ENCODE measurements around the gene INCA1. TPM values are rescaled to one million over a fixed set of nuclear protein-coding genes. Genes with fewer than 3 reads are reported as not detected.

Gene INCA1
- total and polyA plus RNA-seq, 2 of the 13 experiments (the other 11 are each of a cell fraction or from before 2014, with no cell fraction given) = 0.93 to 2.6 TPM

GRCh38 chr17:4987767-4988567 lies 9.4 kb downstream of the INCA1 start (continued):
- no peak for TF ChIP-seq ZBTB49 (CRISPR knock-in tag; IDR thresholded peaks at IDR 0.05; ENCODE audit: borderline replicate concordance)
- TF ChIP-seq HNF1B (CRISPR knock-in tag; IDR thresholded peaks at IDR 0.05) = 0 out of 2 replicates have a peak, but pooled peaks have one; percentile 28
- TF ChIP-seq ZNF691 (CRISPR knock-in tag; IDR thresholded peaks at IDR 0.05; ENCODE audit: borderline replicate concordance, low read depth) = no peak
- TF ChIP-seq ZNF672 (CRISPR knock-in tag; IDR thresholded peaks at IDR 0.05) = no peak
- no peak for TF ChIP-seq ZNF567 (CRISPR knock-in tag; IDR thresholded peaks at IDR 0.05; ENCODE audit: borderline replicate concordance)
- TF ChIP-seq GABPB1 (CRISPR knock-in tag; IDR thresholded peaks at IDR 0.05) = no peak
- no peak for TF ChIP-seq ZKSCAN5 (CRISPR knock-in tag; IDR thresholded peaks at IDR 0.05)
- no peak for TF ChIP-seq ZFX (CRISPR knock-in tag; IDR thresholded peaks at IDR 0.05; ENCODE audit: low read depth)
- 0 out of 2 replicates have a peak, but pooled peaks have one; percentile 6 for TF ChIP-seq MYNN (CRISPR knock-in tag; IDR thresholded peaks at IDR 0.05; ENCODE audit: low read depth)
- TF ChIP-seq ZNF615 (CRISPR knock-in tag; IDR thresholded peaks at IDR 0.05; ENCODE audit: borderline replicate concordance) = no peak
- no peak for TF ChIP-seq RFX5 (IDR thresholded peaks at IDR 0.05; ENCODE audit: low read depth, low read length)
- TF ChIP-seq IRF1 (CRISPR knock-in tag; IDR thresholded peaks at IDR 0.05; ENCODE audit: low read depth) = no peak
- TF ChIP-seq ZNF616 (CRISPR knock-in tag; IDR thresholded peaks at IDR 0.05; ENCODE audit: low read depth) = no peak
- TF ChIP-seq ZNF850 (CRISPR knock-in tag; conservative IDR thresholded peaks at IDR 0.05) = 0 out of 2 replicates have a peak, but pooled peaks have one; percentile 11
- TF ChIP-seq ZNF709 (CRISPR knock-in tag; IDR thresholded peaks at IDR 0.05) = no peak
- no peak for TF ChIP-seq PAX8 (CRISPR knock-in tag; IDR thresholded peaks at IDR 0.05; ENCODE audit: borderline replicate concordance)
- no peak; the same call in 1 of the 2 replicates for TF ChIP-seq ZNF333 (CRISPR knock-in tag; IDR thresholded peaks at IDR 0.05; ENCODE audit: borderline replicate concordance)
- no peak for TF ChIP-seq MATR3 (CRISPR knock-in tag; IDR thresholded peaks at IDR 0.05)
- TF ChIP-seq GMEB1 (CRISPR knock-in tag; IDR thresholded peaks at IDR 0.05; ENCODE audit: borderline replicate concordance) = peak; percentile 0; the same call in 1 of the 2 replicates
- no peak for TF ChIP-seq ZSCAN22 (CRISPR knock-in tag; IDR thresholded peaks at IDR 0.05)
- TF ChIP-seq ZNF607 (CRISPR knock-in tag; IDR thresholded peaks at IDR 0.05; ENCODE audit: borderline replicate concordance) = no peak

All from HepG2 (cell line).